ENCODE results near the gene CAND2. TPM values are rescaled to one million over a fixed set of nuclear protein-coding genes. Genes with fewer than 3 reads are reported as not detected.

Gene CAND2
- total and polyA plus RNA-seq, 4 donors, result 0.38 to 1.6 (median 0.92) TPM

DNA sequence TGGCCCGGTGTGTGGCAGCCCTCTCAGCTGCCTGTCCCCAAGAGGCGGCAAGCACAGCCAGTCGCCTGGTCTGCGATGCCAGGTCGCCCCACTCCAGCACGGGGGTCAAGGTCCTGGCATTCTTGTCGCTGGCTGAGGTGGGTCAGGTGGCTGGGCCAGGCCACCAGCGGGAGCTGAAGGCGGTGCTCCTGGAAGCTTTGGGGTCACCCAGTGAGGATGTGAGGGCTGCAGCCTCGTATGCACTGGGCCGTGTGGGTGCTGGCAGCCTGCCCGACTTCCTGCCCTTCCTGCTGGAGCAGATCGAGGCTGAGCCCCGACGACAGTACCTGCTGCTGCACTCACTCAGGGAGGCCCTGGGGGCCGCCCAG lies 20.8 kb downstream of the CAND2 start (continued):
- TF ChIP-seq TAF1 (conservative IDR thresholded peaks at IDR 0.05), result no peak
- TF ChIP-seq FOXA1 (IDR thresholded peaks at IDR 0.05), result no peak
- TF ChIP-seq EGR1 (IDR thresholded peaks at IDR 0.05; ENCODE audit: low read depth in 2 of 2), result no peak

DNA sequence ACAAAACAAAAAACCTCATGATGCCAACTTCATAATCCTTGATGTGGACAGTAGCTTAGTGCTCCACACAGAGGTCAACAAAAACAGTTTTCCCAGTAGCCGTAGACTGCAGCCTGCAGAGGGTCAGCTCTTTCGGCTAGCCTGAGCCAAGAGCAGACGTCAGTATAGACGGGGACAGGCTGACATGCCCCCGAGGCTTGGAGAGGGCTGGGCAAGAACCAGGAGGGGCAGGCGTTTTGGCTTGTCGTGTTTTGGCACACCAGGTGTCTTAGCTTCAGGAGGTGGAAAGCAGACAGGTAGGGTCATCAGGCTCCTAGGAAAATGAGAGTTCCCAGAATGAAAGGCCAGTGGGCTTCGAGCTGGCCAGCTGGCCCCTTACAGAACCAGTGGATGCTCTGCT lies 21.8 kb downstream of the CAND2 start:
- Histone ChIP-seq H3K36me3 (ENCODE audit: control insufficient read depth in 4 of 4, insufficient read depth in 3 of 4, low read depth in 1 of 4, low read length in 3 of 4) (peaks cover 0 to 19% (median 2%) of the 10 kb centered on the region in 4 donors), H3K4me1 (ENCODE audit: control insufficient read depth in 4 of 4, insufficient read depth in 4 of 4, low read length in 3 of 4) (no peaks in the 10 kb centered on the region), H3K9me3 (ENCODE audit: control insufficient read depth in 4 of 4, low read length in 3 of 4) (no peaks in the 10 kb centered on the region), H3K27ac (ENCODE audit: low read depth in 1 of 2, low read length in 2 of 2) (no peak overlapping the region), H3K9ac (ENCODE audit: low read depth in 1 of 2, low read length in 2 of 2) (no peak overlapping the region), H3K27me3 (ENCODE audit: control insufficient read depth in 4 of 4, insufficient read depth in 4 of 4, low read length in 3 of 4) (no peaks in the 10 kb centered on the region), H3K4me3 (ENCODE audit: low read depth in 1 of 3, low read length in 3 of 3) (no peak overlapping the region)
- no peak for TF ChIP-seq HNF4A (conservative IDR thresholded peaks at IDR 0.05)
- TF ChIP-seq, protein P1, sequence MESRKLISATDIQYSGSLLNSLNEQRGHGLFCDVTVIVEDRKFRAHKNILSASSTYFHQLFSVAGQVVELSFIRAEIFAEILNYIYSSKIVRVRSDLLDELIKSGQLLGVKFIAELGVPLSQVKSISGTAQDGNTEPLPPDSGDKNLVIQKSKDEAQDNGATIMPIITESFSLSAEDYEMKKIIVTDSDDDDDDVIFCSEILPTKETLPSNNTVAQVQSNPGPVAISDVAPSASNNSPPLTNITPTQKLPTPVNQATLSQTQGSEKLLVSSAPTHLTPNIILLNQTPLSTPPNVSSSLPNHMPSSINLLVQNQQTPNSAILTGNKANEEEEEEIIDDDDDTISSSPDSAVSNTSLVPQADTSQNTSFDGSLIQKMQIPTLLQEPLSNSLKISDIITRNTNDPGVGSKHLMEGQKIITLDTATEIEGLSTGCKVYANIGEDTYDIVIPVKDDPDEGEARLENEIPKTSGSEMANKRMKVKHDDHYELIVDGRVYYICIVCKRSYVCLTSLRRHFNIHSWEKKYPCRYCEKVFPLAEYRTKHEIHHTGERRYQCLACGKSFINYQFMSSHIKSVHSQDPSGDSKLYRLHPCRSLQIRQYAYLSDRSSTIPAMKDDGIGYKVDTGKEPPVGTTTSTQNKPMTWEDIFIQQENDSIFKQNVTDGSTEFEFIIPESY (IDR thresholded peaks at IDR 0.05), result no peak
- no peak for DNase-seq (ENCODE audit: low spot score)
- 92% methylated on average over 8 of the region's 8 CpGs for WGBS

DNA sequence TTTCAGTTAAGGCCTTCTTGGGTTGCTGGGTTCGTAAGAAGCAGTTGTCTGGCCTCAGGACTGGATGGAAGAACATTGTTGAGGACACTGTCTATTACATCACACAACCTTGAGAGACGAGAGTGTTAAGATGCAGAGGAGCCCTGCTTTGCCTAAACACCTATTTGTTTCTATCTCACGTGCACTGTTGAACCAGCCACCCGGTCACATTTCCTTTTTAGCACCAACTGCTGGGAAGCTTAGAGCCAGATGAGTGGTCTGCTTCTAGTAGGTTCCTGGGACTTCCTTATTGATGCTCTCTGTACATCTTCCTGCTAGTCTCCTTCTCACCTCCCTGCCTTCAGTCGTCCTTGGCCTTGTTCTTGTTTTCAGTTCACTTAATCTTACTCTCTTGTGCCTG lies 22.3 kb downstream of the CAND2 start:
- DNase-seq (ENCODE audit: low spot score), result no peak
- Histone ChIP-seq H3K9ac (ENCODE audit: low read depth in 1 of 2, low read length in 2 of 2) (no peak overlapping the region), H3K9me3 (ENCODE audit: control insufficient read depth in 4 of 4, low read length in 3 of 4) (no peaks in the 10 kb centered on the region), H3K4me1 (ENCODE audit: control insufficient read depth in 4 of 4, insufficient read depth in 4 of 4, low read length in 3 of 4) (no peaks in the 10 kb centered on the region), H3K27me3 (ENCODE audit: control insufficient read depth in 4 of 4, insufficient read depth in 4 of 4, low read length in 3 of 4) (no peaks in the 10 kb centered on the region), H3K4me3 (ENCODE audit: low read depth in 1 of 3, low read length in 3 of 3) (no peak overlapping the region), H3K36me3 (ENCODE audit: control insufficient read depth in 4 of 4, insufficient read depth in 3 of 4, low read depth in 1 of 4, low read length in 3 of 4) (peaks cover 0 to 19% (median 2%) of the 10 kb centered on the region in 4 donors), H3K27ac (ENCODE audit: low read depth in 1 of 2, low read length in 2 of 2) (no peak overlapping the region)
- TF ChIP-seq GABPA (IDR thresholded peaks at IDR 0.05 in 1 of 2, conservative IDR thresholded peaks at IDR 0.05 in 1 of 2) (no peak), FOXA2 (IDR thresholded peaks at IDR 0.05) (no peak), FOXA1 (IDR thresholded peaks at IDR 0.05) (no peak), TAF1 (conservative IDR thresholded peaks at IDR 0.05) (no peak), NR2F2 (IDR thresholded peaks at IDR 0.05) (no peak), RXRA (IDR thresholded peaks at IDR 0.05) (no peak), HNF4A (conservative IDR thresholded peaks at IDR 0.05) (no peak)
- TF ChIP-seq, protein P2, sequence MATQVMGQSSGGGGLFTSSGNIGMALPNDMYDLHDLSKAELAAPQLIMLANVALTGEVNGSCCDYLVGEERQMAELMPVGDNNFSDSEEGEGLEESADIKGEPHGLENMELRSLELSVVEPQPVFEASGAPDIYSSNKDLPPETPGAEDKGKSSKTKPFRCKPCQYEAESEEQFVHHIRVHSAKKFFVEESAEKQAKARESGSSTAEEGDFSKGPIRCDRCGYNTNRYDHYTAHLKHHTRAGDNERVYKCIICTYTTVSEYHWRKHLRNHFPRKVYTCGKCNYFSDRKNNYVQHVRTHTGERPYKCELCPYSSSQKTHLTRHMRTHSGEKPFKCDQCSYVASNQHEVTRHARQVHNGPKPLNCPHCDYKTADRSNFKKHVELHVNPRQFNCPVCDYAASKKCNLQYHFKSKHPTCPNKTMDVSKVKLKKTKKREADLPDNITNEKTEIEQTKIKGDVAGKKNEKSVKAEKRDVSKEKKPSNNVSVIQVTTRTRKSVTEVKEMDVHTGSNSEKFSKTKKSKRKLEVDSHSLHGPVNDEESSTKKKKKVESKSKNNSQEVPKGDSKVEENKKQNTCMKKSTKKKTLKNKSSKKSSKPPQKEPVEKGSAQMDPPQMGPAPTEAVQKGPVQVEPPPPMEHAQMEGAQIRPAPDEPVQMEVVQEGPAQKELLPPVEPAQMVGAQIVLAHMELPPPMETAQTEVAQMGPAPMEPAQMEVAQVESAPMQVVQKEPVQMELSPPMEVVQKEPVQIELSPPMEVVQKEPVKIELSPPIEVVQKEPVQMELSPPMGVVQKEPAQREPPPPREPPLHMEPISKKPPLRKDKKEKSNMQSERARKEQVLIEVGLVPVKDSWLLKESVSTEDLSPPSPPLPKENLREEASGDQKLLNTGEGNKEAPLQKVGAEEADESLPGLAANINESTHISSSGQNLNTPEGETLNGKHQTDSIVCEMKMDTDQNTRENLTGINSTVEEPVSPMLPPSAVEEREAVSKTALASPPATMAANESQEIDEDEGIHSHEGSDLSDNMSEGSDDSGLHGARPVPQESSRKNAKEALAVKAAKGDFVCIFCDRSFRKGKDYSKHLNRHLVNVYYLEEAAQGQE (IDR thresholded peaks at IDR 0.05), result no peak
- TF ChIP-seq, protein P3, sequence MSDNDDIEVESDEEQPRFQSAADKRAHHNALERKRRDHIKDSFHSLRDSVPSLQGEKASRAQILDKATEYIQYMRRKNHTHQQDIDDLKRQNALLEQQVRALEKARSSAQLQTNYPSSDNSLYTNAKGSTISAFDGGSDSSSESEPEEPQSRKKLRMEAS (IDR thresholded peaks at IDR 0.05), result no peak
- 86% methylated on average over 5 of the region's 5 CpGs for WGBS

Measured in liver (tissue), 9 donors.